IMR-90 (cell line): Measurements from ENCODE around the gene PLXNB3. TPM values are rescaled to one million over a fixed set of nuclear protein-coding genes. Genes with fewer than 3 reads are reported as not detected.

Experiments used
- ATAC-seq: fragments of 200-7000 bp; cut with Tn5 transposase; 2 replicates; pipeline ENCODE4 v1.9.1; 2020; ENCODE audit warnings: low read depth, mild to moderate bottlenecking, moderate library complexity
- BruUV-seq: library from RNA; stranded (reverse); fragments of 400-500 nt; replicated peaks from 2 replicates; lab custom pipeline; 2021; lab: Mats Ljungman, UMichigan
- CTCF ChIA-PET: fragments of 300-600 bp; formaldehyde crosslinking; extraction: SDS; loops from one replicate; lab custom pipeline; 2021; ENCODE audit warnings: antibody characterized with exemption; lab: Yijun Ruan, JAX
- POLR2A ChIA-PET: fragments of 300-600 bp; sonication (Branson Sonifier 250); formaldehyde crosslinking; loops from one replicate; lab custom pipeline; 2022; ENCODE audit warnings: antibody characterized with exemption; ENCODE audit not compliant: unreplicated experiment; lab: Charles Lee
- DNase-seq: peaks from one replicate; pipeline ENCODE4 v3.0.0; 2013
- H2AFZ ChIP-seq: replicated peaks from 2 replicates; pipeline ENCODE3; 2013; ENCODE audit warnings: low read length, mild to moderate bottlenecking; ENCODE audit not compliant: poor library complexity
- H2AK5ac ChIP-seq: 2 replicates; pipeline ENCODE4 v1.6.1; 2013; ENCODE audit warnings: low read depth, low read length, inconsistent platforms
- H2AK9ac ChIP-seq: replicated peaks from 2 replicates; pipeline ENCODE3; 2013; ENCODE audit warnings: mild to moderate bottlenecking, low read depth, low read length, moderate library complexity; ENCODE audit not compliant: poor library complexity
- H2BK120ac ChIP-seq: 2 replicates; pipeline ENCODE4 v1.6.1; 2013; ENCODE audit warnings: low read depth, low read length, inconsistent platforms
- H2BK15ac ChIP-seq: 3 replicates; pipeline ENCODE4 v1.6.1; 2013; ENCODE audit warnings: low read depth, low read length, inconsistent platforms
- H2BK20ac ChIP-seq: 2 replicates; pipeline ENCODE4 v1.6.1; 2013; ENCODE audit warnings: low read depth, mild to moderate bottlenecking, inconsistent platforms, low read length, moderate library complexity
- H2BK5ac ChIP-seq: 2 replicates; pipeline ENCODE4 v1.6.1; 2013; ENCODE audit warnings: mild to moderate bottlenecking, low read depth, low read length, inconsistent platforms; ENCODE audit not compliant: poor library complexity, severe bottlenecking
- H3K14ac ChIP-seq: replicated peaks from 2 replicates; pipeline ENCODE4 v1.6.1; 2013; ENCODE audit warnings: low read depth, low read length, inconsistent platforms
- H3K18ac ChIP-seq: 2 replicates; pipeline ENCODE4 v1.6.1; 2013; ENCODE audit warnings: low read depth, low read length, control low read depth
- H3K23ac ChIP-seq: 2 replicates; pipeline ENCODE4 v1.6.1; 2013; ENCODE audit warnings: low read depth, low read length, inconsistent platforms
- H3K27ac ChIP-seq: 2 replicates; pipeline ENCODE4 v1.5.1; 2013; ENCODE audit warnings: mild to moderate bottlenecking, control low read depth, low read length; ENCODE audit not compliant: insufficient read depth
- H3K27me3 ChIP-seq: 2 replicates; pipeline ENCODE4 v1.6.1; 2013; ENCODE audit warnings: low read length; ENCODE audit not compliant: control insufficient read depth, insufficient read depth
- H3K36me3 ChIP-seq: 2 replicates; pipeline ENCODE4 v1.6.1; 2013; ENCODE audit warnings: low read length, mixed read lengths; ENCODE audit not compliant: control insufficient read depth, insufficient read depth
- H3K4ac ChIP-seq: 2 replicates; pipeline ENCODE4 v1.6.1; 2013; ENCODE audit warnings: low read depth, low read length, inconsistent platforms
- H3K4me1 ChIP-seq: 2 replicates; pipeline ENCODE4 v1.6.1; 2013; ENCODE audit warnings: low read length, mixed read lengths; ENCODE audit not compliant: control insufficient read depth, insufficient read depth
- H3K4me2 ChIP-seq: 2 replicates; pipeline ENCODE4 v1.6.1; 2013; ENCODE audit warnings: low read depth, mild to moderate bottlenecking, control low read depth, low read length, moderate library complexity
- H3K4me3 ChIP-seq: 2 replicates; pipeline ENCODE4 v1.5.1; 2013; ENCODE audit warnings: low read depth, mild to moderate bottlenecking, control low read depth, low read length, moderate library complexity; ENCODE audit not compliant: insufficient read depth
- H3K56ac ChIP-seq: 2 replicates; pipeline ENCODE4 v1.6.1; 2013; ENCODE audit warnings: low read length, inconsistent platforms; ENCODE audit not compliant: insufficient read depth; ENCODE audit errors: extremely low read depth
- H3K79me1 ChIP-seq, 2 experiments: 2 replicates each; pipeline ENCODE4 v1.6.1; 2013; ENCODE audit warnings: low read length in 2 of 2, inconsistent platforms in 1 of 2, low read depth in 1 of 2
- H3K9ac ChIP-seq: 2 replicates; pipeline ENCODE4 v1.6.1; 2013; ENCODE audit warnings: low read depth, low read length, control low read depth
- H3K9me1 ChIP-seq: 2 replicates; pipeline ENCODE4 v1.6.1; 2013; ENCODE audit warnings: low read length, inconsistent platforms; ENCODE audit not compliant: insufficient read depth
- H3K9me3 ChIP-seq: 2 replicates; pipeline ENCODE4 v1.6.1; 2013; ENCODE audit warnings: low read length; ENCODE audit not compliant: control insufficient read depth, insufficient read depth
- H4K20me1 ChIP-seq: 2 replicates; pipeline ENCODE4 v1.6.1; 2013; ENCODE audit warnings: low read length, inconsistent platforms; ENCODE audit not compliant: insufficient read depth
- H4K5ac ChIP-seq: 2 replicates; pipeline ENCODE4 v1.6.1; 2013; ENCODE audit warnings: mild to moderate bottlenecking, low read depth, low read length, control low read depth
- H4K8ac ChIP-seq, 2 experiments: 2 replicates each; pipeline ENCODE4 v1.6.1; 2013; ENCODE audit warnings: low read depth in 2 of 2, low read length in 2 of 2, control low read depth in 1 of 2, inconsistent platforms in 1 of 2
- H4K91ac ChIP-seq: 2 replicates; pipeline ENCODE4 v1.6.1; 2013; ENCODE audit warnings: low read depth, low read length, inconsistent platforms; ENCODE audit not compliant: insufficient read depth
- BHLHE40 ChIP-seq: fragments of 150-350 bp; IDR thresholded peaks from 2 replicates; pipeline ENCODE4 v1.6.1; 2016; ENCODE audit warnings: mild to moderate bottlenecking, low read depth, low read length
- CEBPB ChIP-seq: IDR thresholded peaks from 2 replicates; pipeline ENCODE4 v1.6.1; 2012; ENCODE audit warnings: low read depth, low read length, improper control_type of control experiment
- CHD1 ChIP-seq: IDR thresholded peaks from 2 replicates; pipeline ENCODE4 v1.6.1; 2012; ENCODE audit warnings: low read depth, low read length, improper control_type of control experiment
- CTCF ChIP-seq: conservative IDR thresholded peaks from 2 replicates; pipeline ENCODE4 v1.5.1; 2012; ENCODE audit warnings: mild to moderate bottlenecking, low read depth, low read length, improper control_type of control experiment
- ELK1 ChIP-seq: fragments of 150-350 bp; IDR thresholded peaks from 2 replicates; pipeline ENCODE4 v1.6.1; 2016; ENCODE audit warnings: low read depth, mild to moderate bottlenecking, low read length, moderate library complexity, borderline replicate concordance
- FOS ChIP-seq: fragments of 150-350 bp; IDR thresholded peaks from 2 replicates; pipeline ENCODE4 v1.6.1; 2016; ENCODE audit warnings: low read depth, low read length
- MAFK ChIP-seq: IDR thresholded peaks from 2 replicates; pipeline ENCODE4 v1.6.1; 2012; ENCODE audit warnings: low read depth, low read length, improper control_type of control experiment
- MAZ ChIP-seq: IDR thresholded peaks from 2 replicates; pipeline ENCODE4 v1.6.1; 2012; ENCODE audit warnings: low read depth, mild to moderate bottlenecking, low read length, improper control_type of control experiment, moderate library complexity, borderline replicate concordance
- MXI1 ChIP-seq: IDR thresholded peaks from 2 replicates; pipeline ENCODE4 v1.6.1; 2012; ENCODE audit warnings: low read depth, mild to moderate bottlenecking, low read length, moderate library complexity, borderline replicate concordance
- NFE2L2 ChIP-seq: fragments of 150-350 bp; IDR thresholded peaks from 2 replicates; pipeline ENCODE4 v1.6.1; 2016; ENCODE audit warnings: low read depth, mild to moderate bottlenecking, low read length
- POLR2A ChIP-seq: IDR thresholded peaks from 2 replicates; pipeline ENCODE4 v1.6.1; 2012; ENCODE audit warnings: mild to moderate bottlenecking, low read depth, low read length
- RAD21 ChIP-seq: IDR thresholded peaks from 2 replicates; pipeline ENCODE4 v1.6.1; 2012; ENCODE audit warnings: low read length, improper control_type of control experiment
- RCOR1 ChIP-seq: IDR thresholded peaks from 2 replicates; pipeline ENCODE4 v1.6.1; 2012; ENCODE audit warnings: mild to moderate bottlenecking, low read length, improper control_type of control experiment; ENCODE audit not compliant: insufficient replicate concordance
- RFX5 ChIP-seq: IDR thresholded peaks from 2 replicates; pipeline ENCODE4 v1.8.0; 2012; ENCODE audit warnings: low read depth, mild to moderate bottlenecking, low read length, moderate library complexity
- SMC3 ChIP-seq: fragments of 150-350 bp; IDR thresholded peaks from 2 replicates; pipeline ENCODE4 v1.6.1; 2016; ENCODE audit warnings: low read depth, mild to moderate bottlenecking, antibody characterized with exemption, low read length, moderate library complexity
- USF2 ChIP-seq: fragments of 150-350 bp; IDR thresholded peaks from 2 replicates; pipeline ENCODE4 v1.6.1; 2017; ENCODE audit warnings: mild to moderate bottlenecking, antibody characterized with exemption, low read length, low read depth
- WGBS, 2 experiments: methylation state at CpG; one replicate each; pipeline versions ENCODE4 v1.1.5 to v1.1.7; 2013; ENCODE audit warnings: missing lambda C conversion rate in 2 of 2; ENCODE audit not compliant: insufficient read length in 1 of 2; ENCODE audit errors: extremely low coverage in 2 of 2; 5-methylcytosine and 5-hydroxymethylcytosine counted together
- dilution Hi-C: fragments of 300-500 bp; cut with HindIII; formaldehyde crosslinking; loops from one replicate; pipeline ENCODE4 v1.14.3; 2018; ENCODE audit warnings: low sequenced_read_pairs; ENCODE audit not compliant: unreplicated experiment
- in situ Hi-C: fragments of 300-500 bp; cut with MboI; formaldehyde crosslinking; loops from 3 replicates; pipeline ENCODE4 v1.14.3; 2019; ENCODE audit warnings: low sequenced_read_pairs, inconsistent platforms, mixed read lengths
- intact Hi-C: fragments of 100-400 bp; cut with micrococcal nuclease; formaldehyde crosslinking; loops from 2 replicates; pipeline ENCODE4 v1.10.0; 2022
- polyA plus RNA-seq, 3 experiments: library from polyadenylated mRNA; depleted of rRNA; stranded (reverse); fragments of >200 nt; gene quantifications; 2 replicates each; pipeline ENCODE4 v1.2.3, GENCODE V29; 2012; ENCODE audit warnings: low replicate concordance in 1 of 3
- total RNA-seq: library from RNA; depleted of rRNA; stranded (reverse); fragments of >200 nt; gene quantifications from 2 replicates; pipeline ENCODE4 v1.2.3, GENCODE V29; 2012

PLXNB3 gene
- total and polyA plus RNA-seq, 2 of the 4 experiments (the other 2 are of a cell fraction): 0.36 to 22.3 TPM

- no peak overlapping the region for H3K18ac ChIP-seq
- H2AK5ac ChIP-seq: no peak overlapping the region
- H3K4me3 ChIP-seq: no peak overlapping the region
- no peak overlapping the region for H3K4me2 ChIP-seq
- no peak overlapping the region for H4K5ac ChIP-seq
- no peaks in the 10 kb centered on the region; the same call in 1 of the 2 replicates for H3K27me3 ChIP-seq
- no peak overlapping the region for H2BK5ac ChIP-seq
- H3K56ac ChIP-seq: no peak overlapping the region
- H2BK20ac ChIP-seq: no peak overlapping the region
- H2AK9ac ChIP-seq: no peak overlapping the region
- peaks cover 4% of the 10 kb centered on the region; the same call in 1 of the 2 replicates for H3K9me3 ChIP-seq
- ATAC-seq: no peak
- no peak overlapping the region for H4K8ac ChIP-seq
- no peak overlapping the region for H3K9ac ChIP-seq
- no peaks in the 10 kb centered on the region for H4K20me1 ChIP-seq
- no peak overlapping the region for H2BK15ac ChIP-seq
- BruUV-seq: no TSS peak
- no peak overlapping the region for H4K91ac ChIP-seq
- H3K14ac ChIP-seq: no peak overlapping the region
- ChIA-PET POLR2A (no interaction called here), CTCF (no interaction called here)
- no peak overlapping the region for H3K23ac ChIP-seq
- no peaks in the 10 kb centered on the region for H3K36me3 ChIP-seq
- 84% methylated on average over 18 of the region's 25 CpGs; no CpG with 5 or more reads in 1 of the 2 experiments for WGBS, 2 experiments
- TF ChIP-seq ELK1: no peak
- TF ChIP-seq USF2: no peak
- TF ChIP-seq CEBPB: no peak
- TF ChIP-seq MXI1: no peak
- TF ChIP-seq CTCF: no peak
- no peak for TF ChIP-seq RFX5
- TF ChIP-seq CHD1: no peak
- TF ChIP-seq POLR2A: no peak
- TF ChIP-seq FOS: no peak
- no peak for TF ChIP-seq NFE2L2
- no peak for TF ChIP-seq RCOR1
- TF ChIP-seq SMC3: no peak
- no peak for TF ChIP-seq BHLHE40
- no peak for TF ChIP-seq MAFK
- no peak for TF ChIP-seq RAD21
- TF ChIP-seq MAZ: no peak
- no peaks in the 10 kb centered on the region for H3K9me1 ChIP-seq
- dilution Hi-C loops: no loop called here
- no peak overlapping the region for H2AFZ ChIP-seq
- H3K79me1 ChIP-seq: no peaks in the 10 kb centered on the region
- in situ Hi-C loops: no loop called here
- no peak overlapping the region for H3K27ac ChIP-seq
- no peak overlapping the region for H3K4ac ChIP-seq
- DNase-seq: no peak
- no peaks in the 10 kb centered on the region for H3K4me1 ChIP-seq
- no peak overlapping the region for H2BK120ac ChIP-seq
- intact Hi-C loops: no loop called here
These were observed 40.6 kb downstream of the PLXNB3 start for GRCh38 chrX:153804621-153805020.
